ENCODE data around the gene NOL3.

Gene NOL3

DNA sequence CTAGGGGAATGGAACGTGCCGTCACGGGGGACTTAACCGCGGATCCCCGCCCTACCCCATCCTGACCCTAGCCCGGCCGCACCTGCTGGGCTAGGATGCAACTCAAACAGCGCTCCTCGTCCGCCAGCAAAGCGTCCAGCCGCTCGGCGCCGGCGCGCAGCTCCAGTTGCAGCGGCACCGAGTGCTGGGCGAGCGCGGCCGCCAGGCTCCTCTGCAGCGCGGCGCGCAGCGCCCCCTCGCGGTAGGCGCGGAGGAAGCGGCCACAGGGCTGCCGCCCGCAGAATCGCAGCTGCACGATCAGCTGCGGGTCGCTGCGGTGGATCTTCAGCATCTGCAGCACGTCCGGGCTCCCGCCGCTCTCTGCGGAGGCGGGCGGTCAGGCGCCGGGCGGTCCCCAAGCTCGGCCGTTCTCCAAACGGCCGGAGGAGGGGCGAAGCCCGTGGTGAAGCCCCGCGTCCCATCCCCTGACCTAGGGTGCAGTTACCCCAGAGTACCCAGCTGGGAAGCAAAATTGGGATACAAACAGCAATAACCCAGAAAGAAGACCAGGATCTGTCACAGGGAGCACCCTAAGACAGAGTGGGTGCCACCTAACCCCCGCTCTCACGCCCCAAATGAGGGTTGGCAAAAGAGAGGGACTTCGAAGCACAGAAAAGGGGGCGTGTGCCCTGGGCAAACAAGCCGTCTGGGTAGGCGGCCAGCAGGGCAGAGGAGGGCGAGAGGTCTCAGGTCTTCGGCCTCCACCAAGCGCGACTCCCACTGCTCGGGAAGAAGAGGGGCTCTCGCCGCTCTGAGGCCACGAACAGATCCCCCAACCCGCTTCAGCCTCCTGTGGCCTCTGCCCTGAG lies 14.8 kb upstream of the NOL3 start:
- DNase-seq = peak; percentile 80

DNA sequence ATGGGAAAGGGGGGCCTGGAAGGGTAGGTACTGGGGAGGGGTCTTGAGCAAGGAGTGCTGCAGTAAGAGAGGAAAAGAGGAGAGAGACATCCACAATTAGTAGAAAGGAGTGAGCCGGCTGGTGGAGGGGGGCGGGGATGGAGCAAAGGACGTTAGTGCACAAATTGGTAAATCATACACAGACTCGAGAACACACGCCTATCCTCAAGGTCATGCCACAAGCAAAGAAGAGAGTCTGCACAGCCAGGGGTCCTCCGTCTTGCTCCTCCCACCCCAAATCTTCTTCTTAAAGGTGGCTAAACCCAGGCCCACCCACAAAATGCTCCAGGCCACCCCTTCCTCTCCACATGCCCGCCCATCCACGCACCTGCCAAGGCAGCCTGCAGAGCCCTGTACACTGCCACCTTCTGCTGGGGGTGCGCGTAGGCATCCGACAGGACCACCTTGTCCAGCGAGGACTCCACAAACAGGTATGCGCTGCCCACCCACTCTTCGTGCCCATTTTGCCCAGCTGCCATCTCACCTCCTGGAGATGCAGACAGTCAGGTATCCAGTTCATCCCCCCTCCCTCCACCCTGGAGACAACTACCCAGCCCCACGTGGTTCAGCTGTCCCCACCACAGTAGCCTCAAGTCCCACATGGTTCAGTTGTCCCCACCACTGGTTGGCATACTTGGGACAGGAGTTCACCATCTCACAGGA lies 14.0 kb upstream of the NOL3 start:
- DNase-seq = no peak

DNA sequence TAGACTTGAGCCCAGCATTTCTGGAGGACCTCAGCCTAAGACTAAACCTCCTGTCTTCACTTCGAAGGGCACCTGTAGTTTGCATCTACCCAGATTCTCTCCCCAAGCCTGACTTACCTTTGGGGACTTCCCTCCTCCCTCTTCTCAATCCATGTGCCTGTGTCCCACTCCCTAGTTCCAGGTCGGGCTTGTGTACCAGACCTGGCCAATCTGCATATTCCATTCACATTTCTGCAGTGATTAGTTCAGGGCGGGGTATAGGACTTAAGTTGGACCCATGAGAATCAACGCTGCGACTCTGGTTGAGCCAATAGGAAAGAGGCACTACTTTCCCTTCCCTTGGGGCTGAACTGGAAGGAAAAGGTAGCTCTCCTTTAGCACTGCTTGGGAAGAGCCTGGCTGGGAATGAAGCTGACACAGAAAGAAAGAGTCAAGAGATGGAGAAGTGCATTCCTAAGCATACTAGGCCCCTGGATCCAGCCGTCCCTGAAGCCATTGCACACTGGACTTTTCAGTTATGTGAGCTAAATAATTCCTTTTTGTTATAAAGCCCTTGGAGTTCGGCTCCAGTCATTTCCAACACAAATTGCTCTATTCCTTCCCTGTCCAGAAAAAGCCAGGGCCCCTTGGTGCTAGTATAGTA lies 13.1 kb upstream of the NOL3 start:
- DNase-seq = no peak

DNA sequence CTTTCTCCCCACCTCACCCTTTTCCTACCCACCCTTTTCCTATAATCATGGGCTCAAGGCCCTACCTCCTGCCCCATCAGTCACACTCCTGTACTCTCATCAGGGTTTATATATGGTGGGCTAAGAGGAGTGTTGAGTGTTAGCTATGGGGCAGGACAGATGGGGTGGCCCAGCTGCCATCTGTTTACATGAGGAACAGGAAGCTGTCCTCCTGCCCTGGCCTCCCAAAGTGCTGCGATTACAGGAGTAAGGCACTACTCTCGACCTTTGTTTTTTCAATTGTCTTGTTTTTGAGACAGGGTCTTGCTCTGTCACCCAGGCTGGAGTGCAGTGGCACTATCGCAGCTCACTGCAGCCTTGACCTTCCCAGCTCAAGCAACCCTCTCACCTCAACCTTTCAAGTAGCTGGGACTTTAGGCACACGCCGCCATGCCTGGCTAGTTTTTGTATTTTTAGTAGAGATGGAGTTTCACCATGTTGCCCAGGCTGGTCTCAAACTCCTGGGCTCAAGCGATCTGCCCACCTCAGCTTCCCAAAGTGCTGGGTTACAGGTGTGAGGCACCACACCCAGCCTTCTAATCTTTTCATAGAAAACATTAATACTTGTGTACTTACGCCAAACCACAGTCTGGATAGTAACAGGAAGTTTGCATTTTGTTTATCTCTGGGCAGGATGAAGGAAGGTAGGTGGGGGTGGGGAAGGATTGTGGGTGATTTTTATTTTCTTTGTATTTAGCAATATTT lies 12.3 kb upstream of the NOL3 start:
- no peak for DNase-seq

DNA sequence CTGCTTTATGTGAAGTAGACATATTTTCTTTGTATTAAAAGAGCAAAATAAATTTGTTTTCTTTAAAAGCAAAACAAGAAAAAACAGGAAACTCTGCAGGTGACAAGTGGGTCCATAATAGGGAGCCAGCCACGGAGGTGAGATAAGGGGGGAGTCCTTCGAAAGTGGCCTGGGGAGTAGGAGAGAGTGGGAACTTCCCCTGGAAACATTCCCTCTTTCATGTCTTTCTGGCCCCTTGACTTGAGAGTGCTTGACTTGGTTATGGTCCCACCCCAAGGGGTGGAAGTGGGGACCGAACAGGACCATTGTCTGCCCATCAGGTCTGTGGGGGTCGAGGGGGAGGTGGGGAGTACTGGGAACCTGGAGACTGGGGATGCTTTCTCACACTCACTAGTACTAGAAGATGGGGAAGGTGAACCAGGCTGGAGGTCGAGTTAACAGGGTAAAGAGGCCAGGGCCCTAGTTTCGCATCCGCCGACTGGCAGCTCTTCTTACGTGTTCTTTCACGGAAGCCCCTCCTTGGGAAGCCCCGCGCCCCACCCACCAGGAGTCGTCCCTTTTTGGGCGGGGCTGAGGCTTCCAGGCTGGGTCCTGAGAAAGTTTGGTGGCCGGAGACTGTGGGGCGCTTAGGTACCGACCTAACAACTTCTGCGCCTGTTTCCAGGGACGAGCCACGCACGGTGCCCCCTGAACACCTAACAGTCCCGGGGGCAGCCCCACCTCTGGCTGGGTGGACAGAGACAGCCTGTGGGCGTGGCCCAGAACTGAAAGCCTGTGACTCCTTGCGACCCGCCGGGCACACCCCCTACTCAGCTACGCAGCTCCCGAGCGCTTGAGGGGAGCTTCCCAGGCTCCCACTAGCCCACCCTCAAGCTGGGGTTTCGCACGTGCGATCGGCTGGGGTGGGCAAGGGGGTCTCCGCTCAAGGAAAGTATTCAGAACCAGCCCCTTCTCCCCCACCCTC lies 11.4 kb upstream of the NOL3 start:
- peak; percentile 76 for DNase-seq

DNA sequence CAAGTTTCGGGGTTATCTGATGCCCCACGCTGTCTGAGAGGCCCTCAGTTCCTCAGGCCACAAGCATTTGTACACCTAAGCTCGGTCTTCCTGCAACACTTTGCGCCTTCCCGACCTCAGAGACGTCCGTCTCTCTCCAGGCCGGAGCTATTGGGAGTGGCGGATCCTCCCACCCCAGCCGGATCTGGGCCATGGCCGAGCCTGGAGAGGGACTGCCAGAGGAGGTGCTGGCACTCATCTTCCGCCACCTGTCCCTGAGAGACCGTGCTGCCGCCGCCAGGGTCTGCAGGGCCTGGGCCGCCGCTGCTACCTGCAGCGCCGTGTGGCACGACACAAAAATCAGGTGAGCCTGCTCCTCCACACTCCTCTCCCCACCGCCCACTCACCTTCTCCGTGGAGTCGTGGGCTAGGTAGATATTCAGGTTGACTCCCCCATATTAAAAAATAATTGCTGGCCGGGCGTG lies 8.7 kb upstream of the NOL3 start:
- no peak for DNase-seq

DNA sequence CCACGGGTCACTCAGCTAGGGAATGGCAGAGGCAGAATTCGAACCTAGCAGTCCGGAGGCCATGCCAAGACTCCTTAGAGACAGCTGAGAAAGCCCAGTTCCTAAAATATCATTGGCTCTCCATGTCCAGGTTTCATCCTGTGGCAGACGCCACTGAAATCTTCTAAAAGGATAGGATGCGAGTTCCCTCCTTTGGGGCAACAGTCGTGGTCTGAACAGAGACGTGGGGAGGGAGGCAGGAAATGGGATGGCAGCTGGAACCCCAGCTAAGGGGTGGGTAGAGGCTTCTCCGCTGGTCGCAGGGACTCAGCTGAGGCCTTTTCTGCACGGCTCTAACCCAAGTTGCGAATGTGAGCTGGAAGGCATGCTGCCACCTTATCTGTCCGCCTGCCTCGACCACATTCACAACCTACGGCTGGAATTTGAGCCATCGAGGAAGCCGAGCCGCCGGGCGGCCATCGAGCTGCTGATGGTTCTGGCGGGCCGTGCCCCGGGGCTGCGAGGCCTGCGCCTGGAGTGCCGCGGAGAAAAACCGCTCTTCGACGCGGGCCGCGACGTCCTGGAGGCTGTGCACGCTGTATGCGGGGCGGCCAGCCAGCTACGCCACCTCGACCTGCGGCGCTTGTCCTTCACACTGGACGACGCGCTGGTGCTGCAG lies 7.7 kb upstream of the NOL3 start:
- no peak for DNase-seq

DNA sequence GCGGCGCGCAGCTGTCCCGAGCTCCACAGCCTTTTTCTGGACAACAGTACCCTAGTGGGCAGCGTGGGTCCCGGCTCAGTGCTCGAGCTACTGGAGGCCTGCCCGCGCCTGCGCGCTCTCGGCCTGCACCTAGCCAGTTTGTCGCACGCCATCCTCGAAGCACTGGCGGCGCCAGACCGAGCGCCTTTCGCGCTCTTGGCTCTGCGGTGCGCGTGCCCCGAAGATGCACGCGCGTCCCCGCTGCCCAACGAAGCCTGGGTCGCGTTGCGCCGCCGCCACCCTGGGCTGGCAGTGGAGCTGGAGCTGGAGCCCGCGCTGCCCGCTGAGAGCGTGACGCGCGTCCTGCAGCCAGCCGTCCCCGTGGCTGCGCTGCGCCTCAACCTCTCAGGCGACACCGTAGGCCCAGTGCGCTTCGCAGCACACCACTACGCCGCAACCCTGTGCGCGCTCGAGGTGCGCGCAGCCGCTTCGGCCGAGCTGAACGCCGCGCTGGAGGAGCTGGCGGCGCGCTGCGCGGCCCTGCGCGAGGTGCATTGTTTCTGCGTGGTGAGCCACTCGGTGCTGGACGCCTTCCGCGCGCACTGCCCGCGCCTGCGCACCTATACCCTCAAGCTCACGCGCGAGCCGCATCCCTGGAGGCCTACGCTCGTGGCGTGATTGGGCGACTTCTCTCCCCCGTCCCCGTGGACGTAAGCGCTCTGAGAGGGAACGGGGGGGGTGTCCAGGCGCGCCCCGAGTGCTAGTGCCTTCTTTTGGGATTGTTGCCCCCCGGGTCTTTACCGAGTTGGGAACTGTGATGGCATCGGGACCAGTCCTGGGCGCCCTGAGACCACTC lies 7.0 kb upstream of the NOL3 start:
- peak; percentile 29 for DNase-seq

DNA sequence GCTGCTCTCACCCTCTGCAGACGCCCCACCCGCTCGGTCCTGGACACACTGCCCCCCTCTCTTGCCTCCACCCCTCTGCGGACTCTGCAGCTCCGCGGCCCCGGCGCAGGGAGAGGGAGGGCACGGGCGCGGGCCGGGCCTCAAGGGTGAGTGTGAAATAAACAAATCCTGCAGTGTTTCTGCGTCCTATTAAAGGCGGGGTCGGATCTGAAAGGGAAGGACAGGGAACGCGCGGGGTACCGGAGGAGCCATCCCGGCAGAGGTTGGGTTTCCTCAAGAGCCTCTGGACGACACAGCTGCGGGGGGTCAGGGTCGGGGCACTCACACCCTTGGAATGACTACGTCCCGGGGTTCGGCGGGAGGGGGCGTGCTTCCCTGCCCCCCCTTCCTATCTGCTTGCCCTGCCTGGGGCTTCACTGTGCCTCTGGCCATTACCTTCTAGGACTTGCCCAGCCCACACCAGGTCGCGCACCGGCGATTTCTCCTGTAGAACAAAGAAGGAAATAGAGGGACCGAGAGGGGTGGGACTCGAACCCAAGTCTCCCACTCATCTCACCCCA lies 6.3 kb upstream of the NOL3 start:
- no peak for DNase-seq

DNA sequence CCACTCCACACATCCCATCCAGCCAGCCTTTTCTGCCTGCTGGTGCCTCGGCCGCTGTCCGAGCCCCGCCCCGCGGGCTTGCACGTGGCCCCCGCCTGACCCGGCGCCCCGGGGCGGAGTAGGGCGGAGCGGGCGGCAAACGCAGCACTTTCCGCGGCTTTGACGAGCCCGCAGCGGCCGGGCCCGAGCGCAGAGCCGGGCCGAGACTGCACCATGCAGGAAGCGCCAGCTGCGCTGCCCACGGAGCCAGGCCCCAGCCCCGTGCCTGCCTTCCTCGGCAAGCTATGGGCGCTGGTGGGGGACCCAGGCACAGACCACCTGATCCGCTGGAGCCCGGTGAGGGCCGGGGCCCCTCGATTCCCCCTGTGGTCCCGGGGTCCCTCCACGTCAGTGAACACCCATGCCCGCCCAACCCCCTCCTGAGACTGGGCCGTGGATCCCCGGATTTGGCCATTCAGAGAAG lies 5.7 kb upstream of the NOL3 start, which contains the start of gene HSF4:
Gene HSF4 (plus strand): TSS at position 147 of the 463 bp plus-strand sequence. CDS start 67 bp downstream, at position 214.
- DNase-seq = no peak

DNA sequence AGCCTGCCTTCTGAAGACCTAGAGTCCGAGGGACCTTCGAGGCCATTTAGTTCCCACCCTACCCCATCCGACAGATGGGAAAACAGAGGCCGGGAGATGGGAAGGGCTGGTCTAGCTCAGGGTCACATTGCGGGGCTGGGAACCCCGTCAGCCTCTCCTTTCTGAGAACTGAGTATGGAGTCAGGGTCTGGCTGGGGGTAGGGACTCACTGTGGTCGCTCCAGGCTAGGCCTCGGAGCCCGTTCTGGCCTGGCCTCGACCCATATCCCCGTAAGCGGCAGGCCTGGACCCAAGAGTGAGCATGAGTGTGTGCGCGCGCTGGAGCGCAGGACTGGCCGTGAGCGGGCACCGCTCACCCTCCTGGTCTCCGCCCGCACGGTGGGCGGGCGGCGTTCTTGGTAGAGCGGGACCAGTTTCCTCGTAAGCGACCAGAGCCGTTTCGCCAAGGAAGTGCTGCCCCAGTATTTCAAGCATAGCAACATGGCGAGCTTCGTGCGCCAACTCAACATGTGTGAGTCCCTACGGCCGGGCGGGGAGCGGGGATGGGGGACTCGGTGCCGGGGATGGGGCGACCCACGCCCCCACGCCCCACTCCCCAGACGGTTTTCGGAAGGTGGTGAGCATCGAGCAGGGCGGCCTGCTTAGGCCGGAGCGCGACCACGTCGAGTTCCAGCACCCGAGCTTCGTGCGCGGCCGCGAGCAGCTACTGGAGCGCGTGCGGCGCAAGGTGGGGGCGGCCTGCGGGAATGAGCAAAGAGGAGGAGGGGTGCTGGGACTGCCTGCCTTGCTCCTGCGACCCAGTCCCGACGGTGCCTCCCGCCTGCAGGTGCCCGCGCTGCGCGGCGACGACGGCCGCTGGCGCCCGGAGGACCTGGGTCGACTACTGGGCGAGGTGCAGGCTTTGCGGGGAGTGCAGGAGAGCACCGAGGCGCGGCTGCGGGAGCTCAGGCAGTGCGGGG lies 4.9 kb upstream of the NOL3 start:
- DNase-seq = no peak

DNA sequence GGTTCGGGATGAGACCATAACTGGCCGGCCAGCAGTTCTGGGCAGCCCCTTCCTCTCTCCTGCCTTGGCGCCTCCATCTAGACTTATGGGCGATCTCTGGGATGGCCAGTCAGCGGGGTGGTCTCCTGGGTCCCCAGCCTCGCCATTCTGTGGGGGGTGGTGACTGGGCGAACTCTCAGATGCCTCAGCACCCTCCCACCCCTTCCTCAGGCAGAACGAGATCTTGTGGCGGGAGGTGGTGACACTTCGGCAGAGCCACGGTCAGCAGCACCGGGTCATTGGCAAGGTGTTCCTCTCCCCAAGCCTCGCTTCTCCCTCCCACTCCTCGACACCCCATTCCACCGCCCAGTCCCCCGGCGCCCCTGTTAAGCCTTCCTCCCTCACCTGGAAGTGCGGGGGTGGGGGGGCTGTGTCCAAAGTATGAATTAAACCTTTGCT lies 4.2 kb upstream of the NOL3 start:
- no peak for DNase-seq

DNA sequence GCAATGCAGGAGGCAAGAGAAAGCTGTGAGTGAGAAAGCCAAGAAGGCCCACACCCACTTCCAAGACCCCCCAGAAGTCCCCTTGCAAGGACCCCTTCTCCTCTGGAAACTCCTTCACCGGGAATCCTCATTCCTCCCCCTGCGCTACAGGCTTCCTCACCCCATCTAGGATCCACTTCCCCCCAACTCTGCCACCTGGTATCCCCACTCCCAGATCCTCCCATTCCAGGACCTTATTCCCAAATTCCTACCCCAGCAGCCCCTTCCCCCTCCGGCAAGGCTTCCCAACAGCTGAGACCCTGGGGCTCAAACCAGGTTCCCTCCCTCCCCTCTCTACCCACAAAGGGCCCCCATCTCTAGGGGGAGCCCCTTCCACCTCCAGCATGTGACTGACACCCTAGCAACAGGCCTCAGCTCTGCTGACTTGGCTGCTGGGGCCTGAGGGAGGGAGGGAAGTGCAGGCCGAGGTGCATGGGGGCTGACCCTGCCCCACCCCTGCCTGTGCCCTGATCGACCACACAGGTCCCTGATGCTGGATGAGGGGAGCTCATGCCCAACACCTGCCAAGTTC lies 3.7 kb upstream of the NOL3 start:
- no peak for DNase-seq

DNA sequence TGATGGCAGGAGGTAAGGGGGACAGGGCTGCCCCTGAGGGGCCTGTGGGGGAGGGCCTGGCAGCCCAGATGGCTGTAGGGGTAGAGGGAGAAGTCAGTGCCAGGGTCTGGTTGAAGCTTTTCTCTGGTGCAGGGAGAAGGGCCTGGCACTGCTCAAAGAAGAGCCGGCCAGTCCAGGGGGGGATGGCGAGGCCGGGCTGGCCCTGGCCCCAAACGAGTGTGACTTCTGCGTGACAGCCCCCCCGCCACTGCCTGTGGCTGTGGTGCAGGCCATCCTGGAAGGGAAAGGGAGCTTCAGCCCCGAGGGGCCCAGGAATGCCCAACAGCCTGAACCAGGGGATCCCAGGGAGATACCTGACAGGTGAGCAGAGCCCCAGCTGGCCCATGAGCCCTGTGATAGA lies 2.8 kb upstream of the NOL3 start:
- DNase-seq = no peak

DNA sequence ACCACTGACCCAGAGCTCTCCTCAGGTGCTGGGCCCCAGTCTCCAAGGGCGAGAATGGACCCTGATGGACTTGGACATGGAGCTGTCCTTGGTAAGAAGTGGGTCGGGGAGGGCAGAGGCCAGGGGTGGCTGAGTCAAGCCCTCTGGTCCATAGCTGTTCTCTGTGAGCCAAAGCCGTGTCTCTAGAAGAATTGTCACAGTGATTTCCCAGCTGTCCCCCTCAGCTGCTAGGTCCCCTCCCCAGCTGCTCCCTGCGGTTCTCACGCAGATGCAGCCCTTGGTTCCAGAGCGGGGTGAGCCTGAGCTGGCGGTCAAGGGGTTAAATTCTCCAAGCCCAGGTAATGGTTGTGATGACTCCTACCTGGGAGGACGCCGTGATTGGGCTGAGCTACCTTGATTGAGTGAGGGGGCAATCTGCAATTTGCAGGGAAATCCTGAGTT lies 1.3 kb upstream of the NOL3 start:
- DNase-seq = no peak

DNA sequence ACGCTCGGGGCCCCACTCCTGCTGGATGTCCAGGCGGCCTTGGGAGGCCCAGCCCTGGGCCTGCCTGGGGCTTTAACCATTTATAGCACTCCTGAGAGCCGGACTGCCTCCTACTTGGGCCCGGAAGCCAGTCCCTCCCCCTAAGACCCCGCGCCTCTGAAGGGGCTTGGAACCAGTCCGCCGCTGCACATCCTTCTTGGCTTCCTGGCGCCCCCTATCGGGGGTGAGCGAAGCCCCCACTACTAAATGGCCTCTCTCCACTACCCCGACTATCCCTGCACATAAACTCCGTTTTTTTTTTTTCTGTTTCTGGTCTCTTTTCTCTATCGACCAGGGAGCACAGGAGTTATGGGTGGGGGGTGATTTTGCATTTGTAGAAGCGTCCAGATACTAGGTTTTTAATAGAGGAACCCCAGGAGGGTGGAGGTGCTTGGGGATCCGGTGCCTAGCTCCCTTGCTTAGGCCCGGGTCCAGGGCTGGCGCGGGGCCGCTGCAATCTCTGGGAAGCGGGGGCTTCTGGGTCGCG lies 633 bp upstream of the NOL3 start:
- peak; percentile 36 for DNase-seq

DNA sequence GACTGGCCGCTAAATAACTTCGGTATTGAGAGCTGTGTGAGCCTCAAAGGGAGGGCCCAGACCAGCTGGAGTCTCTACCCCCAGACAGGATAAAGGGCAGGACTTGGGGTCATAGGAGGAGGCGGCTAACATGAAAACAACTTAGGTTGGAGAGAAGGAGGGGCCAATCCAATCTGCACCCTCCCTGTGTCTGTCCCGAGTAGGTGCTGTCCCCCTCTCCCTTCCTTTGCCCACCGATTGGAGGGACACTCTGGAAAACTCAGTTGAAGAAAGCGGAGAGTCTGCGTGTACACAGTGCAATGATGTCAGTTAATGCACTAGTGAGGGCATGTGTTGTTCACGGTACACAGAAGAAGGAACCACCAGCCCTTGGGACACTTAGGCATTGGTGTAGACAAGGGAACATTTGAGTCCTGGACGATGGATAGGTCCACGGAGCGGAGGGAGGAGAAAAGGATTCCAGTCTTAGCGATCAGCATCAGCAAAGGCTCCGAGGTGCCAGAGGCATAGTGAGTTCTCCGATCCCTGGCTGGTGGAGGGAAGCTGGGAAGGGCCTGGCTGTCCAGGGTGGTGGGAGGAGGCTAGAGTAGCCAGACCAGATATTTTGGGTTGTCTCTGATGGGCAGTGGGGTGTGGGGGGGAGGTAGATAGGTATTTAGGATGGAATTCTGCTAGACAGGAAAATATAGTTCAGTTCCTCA lies 761 bp downstream of the NOL3 start:
- DNase-seq = no peak

Measured in stimulated activated CD4-positive, alpha-beta T cell treated with anti-CD3 and anti-CD28 coated beads, Interleukin-4, amount 100 ng/mL, for 24 hours (primary cell).